GM15510 (cell line): ENCODE measurements around the gene CAP2.

ENCODE experiments used
- POLR2A ChIP-seq: IDR thresholded peaks from 3 replicates; pipeline ENCODE4 v1.6.1; 2011; ENCODE audit warnings: borderline replicate concordance; ENCODE audit not compliant: insufficient read length; ENCODE audit errors: extremely low read depth

CAP2 gene

DNA sequence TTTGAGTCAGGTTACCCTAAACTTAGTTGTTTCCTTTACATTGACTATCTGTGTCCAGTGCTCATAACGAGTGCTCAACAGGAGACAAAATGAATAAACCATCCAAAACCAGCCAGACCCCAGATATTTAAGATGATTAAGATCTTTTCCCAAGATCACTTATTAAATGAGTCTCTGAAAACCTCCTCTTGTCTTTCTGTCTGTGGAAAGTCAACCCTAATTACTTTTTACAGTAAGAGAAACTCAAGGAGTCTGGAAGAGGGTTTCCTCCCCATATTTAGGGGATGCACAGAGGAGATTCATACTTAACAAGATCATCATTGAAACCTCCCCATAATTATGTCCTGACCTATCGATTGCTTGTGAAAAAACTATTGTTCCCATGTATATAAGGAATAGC, 84.0 kb downstream of the CAP2 start:
- no peak for TF ChIP-seq POLR2A

DNA sequence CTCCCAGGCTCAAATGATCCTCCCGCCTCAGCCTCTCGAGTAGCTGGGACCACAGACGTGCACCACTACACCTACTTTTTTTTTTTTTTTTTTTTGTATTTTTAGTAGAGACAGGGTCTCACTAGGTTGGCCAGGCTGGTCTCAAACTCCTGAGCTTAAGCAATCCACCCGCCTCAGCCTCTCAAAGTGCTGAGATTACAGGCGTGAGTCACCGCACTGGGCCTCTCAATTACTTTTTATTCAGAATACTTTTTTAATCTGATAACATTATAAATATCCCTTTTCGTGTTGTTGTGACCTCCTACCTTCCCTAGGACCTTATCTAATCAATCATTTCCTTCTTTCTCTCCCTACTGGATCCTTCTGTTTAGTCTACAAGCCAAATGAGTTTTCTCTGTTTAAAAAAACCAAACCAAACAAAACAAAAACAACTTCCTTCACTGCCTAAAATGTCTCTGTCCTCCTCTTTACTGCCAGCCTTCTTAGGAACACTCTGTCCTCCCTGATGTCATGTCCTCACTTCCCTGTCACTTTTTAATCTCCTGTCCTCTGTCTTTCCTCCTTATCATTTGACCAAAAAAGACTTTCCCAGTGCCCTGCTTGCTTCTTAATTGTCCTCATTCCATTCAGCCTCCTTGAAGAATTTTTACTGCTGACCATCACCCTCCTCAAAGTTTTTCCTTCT, 85.0 kb downstream of the CAP2 start:
- TF ChIP-seq POLR2A, result no peak

DNA sequence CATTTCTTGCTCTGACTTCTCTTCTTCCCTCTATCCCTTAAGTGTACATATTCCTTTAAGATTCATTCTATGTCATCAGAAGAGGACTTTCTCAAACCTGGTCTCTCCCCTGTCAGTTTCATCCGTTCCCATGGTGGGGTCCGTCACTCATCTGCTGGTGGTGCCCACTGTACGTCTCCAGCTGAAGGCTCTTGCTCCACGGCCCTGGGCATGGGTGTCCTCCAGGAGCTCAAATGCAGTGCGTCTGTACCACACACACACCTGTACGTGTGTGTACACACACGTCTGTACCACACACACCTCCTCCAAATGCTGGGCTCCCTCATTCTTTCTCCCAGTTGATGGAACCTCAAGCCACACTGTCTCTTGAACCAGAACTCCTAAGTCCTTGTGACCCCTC, 85.6 kb downstream of the CAP2 start:
- no peak for TF ChIP-seq POLR2A

- TF ChIP-seq POLR2A, result no peak
These were observed 87.1 kb downstream of the CAP2 start for GRCh38 chr6:17480476-17480875.

- no peak for TF ChIP-seq POLR2A
These were observed 89.3 kb downstream of the CAP2 start for GRCh38 chr6:17482711-17483110.

GRCh38 chr6:17483391-17484016, 90.1 kb downstream of the CAP2 start:
- TF ChIP-seq POLR2A, result no peak

GRCh38 chr6:17484201-17484849, 90.9 kb downstream of the CAP2 start:
- no peak for TF ChIP-seq POLR2A

DNA sequence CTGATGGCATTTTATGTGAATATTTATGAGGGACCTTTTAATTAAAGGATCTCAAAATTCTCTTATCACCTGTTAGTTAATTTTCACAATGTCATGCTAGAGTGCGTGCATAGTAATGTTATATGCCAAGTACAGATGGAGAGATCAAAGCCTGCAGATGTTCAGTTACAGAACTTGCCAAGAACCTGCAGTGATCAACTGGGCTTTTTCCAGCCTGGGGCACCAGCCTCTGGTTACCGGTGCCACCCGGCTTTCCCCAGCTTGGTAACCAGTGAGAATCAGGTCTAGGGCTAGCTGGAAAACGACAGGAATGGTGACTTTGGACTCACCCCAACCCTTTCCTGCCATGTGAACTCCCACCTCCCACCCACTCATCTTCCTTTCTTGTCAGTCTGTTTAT, 91.8 kb downstream of the CAP2 start:
- TF ChIP-seq POLR2A, result no peak

DNA sequence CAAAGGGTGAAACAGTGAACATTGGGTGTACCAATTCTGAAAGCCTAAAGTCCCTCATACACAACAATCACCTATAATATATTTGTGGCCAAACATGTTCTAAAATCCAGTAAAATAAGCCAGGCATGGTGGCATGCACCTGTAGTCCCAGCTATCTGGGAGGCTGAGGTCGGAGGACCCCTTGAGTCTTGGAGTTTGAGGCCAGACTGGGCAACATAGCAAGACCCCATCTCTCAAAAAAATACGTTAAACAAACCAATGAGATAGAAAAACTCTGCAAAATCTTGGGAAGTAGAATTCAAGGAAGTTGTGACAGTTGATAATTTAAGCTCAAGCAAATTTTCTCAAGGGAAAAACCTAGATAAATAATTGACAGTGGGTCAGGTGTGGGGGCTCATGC, 92.6 kb downstream of the CAP2 start:
- no peak for TF ChIP-seq POLR2A

DNA sequence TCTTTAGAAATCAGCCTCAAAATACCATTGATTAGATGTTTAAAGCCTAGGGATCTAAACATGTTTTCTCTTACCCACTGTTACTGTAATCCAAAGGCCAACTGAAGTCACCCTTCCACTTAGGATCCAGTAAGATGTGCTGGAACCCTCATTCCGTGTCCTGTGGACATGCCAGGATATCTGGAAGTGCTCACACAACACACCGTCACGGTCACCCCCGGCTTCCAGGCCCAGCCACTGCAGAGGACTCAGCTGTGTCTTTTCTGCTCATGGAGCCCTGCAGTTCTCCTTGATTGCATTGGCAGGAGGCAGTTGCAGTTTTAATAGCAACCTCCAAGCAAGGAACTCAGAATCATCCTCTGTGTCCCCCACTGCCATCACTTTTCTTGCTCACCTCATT, 93.3 kb downstream of the CAP2 start:
- TF ChIP-seq POLR2A, result no peak

- TF ChIP-seq POLR2A, result no peak
These were observed 97.3 kb downstream of the CAP2 start for GRCh38 chr6:17490724-17491123.

DNA sequence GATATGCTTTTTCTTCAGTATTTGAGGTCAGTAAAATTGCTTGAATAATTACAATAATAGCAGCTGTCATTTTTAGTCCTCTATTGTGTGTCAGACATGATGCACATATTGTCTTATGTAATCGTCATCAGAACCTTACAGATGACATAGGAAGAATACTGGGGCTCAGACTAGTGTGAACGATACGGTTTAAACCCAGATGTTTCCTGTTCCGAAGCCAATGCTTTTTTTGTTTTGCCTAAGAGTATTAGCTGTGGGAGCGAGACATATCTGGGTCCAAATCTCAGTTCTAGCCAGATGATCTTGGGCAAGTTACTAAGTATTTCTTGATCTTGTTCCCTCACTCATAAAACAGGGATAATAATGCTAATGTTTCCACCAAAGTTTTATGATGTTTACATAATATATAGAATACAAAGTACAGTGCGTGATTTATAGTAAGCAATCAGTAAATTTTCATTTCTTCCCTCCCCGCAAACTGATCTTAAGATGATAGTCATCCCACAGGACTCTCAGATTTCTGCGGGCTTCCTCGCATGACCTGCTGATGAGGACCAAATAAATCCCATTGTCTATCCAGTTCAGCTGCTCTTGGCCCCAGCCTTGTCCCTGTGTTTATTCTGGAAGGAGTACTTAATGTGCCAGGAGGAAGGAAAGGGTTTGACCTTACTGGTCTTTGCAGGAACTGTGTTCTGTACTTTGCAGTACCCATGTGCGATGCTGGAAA, 98.2 kb downstream of the CAP2 start:
- no peak for TF ChIP-seq POLR2A

GRCh38 chr6:17492350-17492749, 99.0 kb downstream of the CAP2 start:
- no peak for TF ChIP-seq POLR2A

GRCh38 chr6:17493286-17493685, 99.9 kb downstream of the CAP2 start:
- TF ChIP-seq POLR2A, result no peak

DNA sequence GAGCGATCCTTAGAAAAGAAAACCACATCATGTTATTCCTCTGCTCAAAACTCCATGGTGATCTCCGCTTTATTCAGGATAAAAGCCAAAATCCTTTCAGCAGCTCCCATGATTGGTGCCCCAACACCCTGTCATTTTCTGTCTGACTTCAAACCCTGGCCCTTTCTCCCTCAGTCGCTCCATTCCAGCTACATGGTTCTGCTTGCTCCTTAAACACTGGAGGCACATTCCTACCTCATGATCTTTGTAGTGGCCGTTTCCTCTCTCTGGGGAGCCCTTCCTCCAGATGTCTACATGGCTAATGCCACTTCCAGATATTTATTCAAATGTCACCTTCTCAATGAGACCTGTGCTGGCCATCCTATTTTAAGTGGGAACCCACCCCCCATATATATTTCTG, 100.8 kb downstream of the CAP2 start:
- TF ChIP-seq POLR2A, result no peak
